Inflammatory macrophage (primary cell): ENCODE results near the gene BDKRB1.

Experiments
- DNase-seq, 2 donors: peaks; one replicate each; pipeline ENCODE4 v3.0.0-alpha.2; 2020 to 2022

BDKRB1 gene

GRCh38 chr14:96284008-96284407, 28.0 kb downstream of the BDKRB1 start:
- no peak for DNase-seq

- DNase-seq = no peak
Observed at GRCh38 chr14:96284430-96284829, 28.4 kb downstream of the BDKRB1 start.

- no peak for DNase-seq
Observed at GRCh38 chr14:96285667-96286066, 29.7 kb downstream of the BDKRB1 start.

- DNase-seq = no peak
Observed at GRCh38 chr14:96286251-96286650, 30.2 kb downstream of the BDKRB1 start.

GRCh38 chr14:96287856-96288255, 31.8 kb downstream of the BDKRB1 start:
- no peak for DNase-seq

GRCh38 chr14:96294246-96294645, 38.2 kb downstream of the BDKRB1 start:
- DNase-seq = no peak

- no peak for DNase-seq
Observed at GRCh38 chr14:96297000-96297399, 41.0 kb downstream of the BDKRB1 start.

- no peak for DNase-seq
Observed at GRCh38 chr14:96297997-96298515, 42.0 kb downstream of the BDKRB1 start.

- DNase-seq = no peak
Observed at GRCh38 chr14:96299441-96299840, 43.4 kb downstream of the BDKRB1 start.

GRCh38 chr14:96303981-96304380, 48.0 kb downstream of the BDKRB1 start:
- no peak for DNase-seq

GRCh38 chr14:96304956-96305355, 48.9 kb downstream of the BDKRB1 start:
- DNase-seq = no peak

GRCh38 chr14:96307434-96307833, 51.4 kb downstream of the BDKRB1 start:
- no peak for DNase-seq

GRCh38 chr14:96309133-96309895, 53.3 kb downstream of the BDKRB1 start:
- no peak for DNase-seq

- DNase-seq = no peak
Observed at GRCh38 chr14:96309896-96310330, 53.9 kb downstream of the BDKRB1 start.

- DNase-seq = no peak
Observed at GRCh38 chr14:96310906-96311305, 54.9 kb downstream of the BDKRB1 start.
